ENCODE measurements around the gene USP25. TPM values are rescaled to one million over a fixed set of nuclear protein-coding genes. Genes with fewer than 3 reads are reported as not detected.
"Not testable (repeated sequence)": the region's sequence is repeated elsewhere in the genome, so short reads cannot be mapped to it uniquely, and the experiment has no call there.

USP25 gene
- total RNA-seq, 1 donor from 2014 or later, result 25.8 TPM

DNA sequence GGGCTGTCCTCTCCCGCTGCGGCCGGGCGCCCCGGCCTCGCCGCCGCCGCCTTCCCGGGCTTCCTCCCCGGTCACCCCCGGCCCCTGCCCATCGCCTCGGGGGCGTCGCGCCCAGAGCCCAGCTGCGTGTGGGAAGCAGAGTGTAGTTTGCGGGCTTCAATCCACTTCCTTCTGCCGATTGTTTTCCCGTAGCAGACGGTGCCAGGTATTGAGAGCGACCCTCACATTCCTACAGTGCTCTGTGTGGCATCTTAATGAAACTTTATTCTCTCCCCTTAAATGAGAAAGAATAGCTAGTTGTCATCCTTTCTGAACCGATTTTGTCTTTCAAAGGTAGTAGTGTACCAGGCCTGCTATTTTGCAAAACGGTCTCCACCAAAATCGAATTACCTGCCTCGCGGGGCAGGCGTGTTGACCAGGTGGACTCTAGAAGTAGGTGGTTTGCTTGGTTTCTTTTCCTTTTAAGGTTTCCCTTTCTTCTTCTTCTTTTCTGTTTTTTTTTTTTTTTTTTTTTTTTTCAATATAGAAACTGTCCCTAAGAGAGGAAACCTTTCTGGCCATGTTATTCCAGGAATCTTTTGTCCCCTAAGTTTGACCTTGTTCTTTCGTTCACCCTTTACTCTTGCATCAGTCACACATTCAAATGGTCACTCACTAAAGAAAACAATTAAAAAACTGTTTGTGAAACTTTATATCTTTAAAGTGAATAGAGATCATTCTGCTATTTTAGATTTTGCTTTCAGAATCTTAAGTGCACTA is 881 bp downstream of the USP25 start:
- TF ChIP-seq CTCF (conservative IDR thresholded peaks at IDR 0.05; ENCODE audit: low read depth, low read length), result no peak
- DNase-seq (ENCODE audit: low read depth), result no peak
- peak overlapping the region; percentile 85 for H3K4me3 ChIP-seq (ENCODE audit: low read depth, low read length)

DNA sequence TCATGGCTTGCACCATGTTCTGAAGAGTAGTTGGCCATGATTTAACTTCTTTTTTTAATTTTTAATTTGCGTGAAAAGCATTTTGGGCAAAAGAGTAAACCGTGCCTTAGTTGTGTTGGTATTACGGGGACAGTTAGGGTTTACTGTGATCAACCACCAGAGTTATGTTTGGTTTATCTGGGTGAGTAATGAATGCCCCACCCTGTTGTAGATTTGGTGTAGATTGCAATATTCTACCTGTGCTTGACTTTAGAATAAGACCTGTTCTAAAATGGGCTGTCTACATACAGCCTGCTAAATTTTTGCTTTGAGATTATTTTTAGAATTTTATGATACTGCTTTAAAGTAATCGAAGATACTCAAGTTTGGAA is 1.4 kb downstream of the USP25 start:
- DNase-seq (ENCODE audit: low read depth), result no peak
- H3K4me3 ChIP-seq (ENCODE audit: low read depth, low read length), result peak overlapping the region; percentile 85
- no peak for TF ChIP-seq CTCF (conservative IDR thresholded peaks at IDR 0.05; ENCODE audit: low read depth, low read length)

DNA sequence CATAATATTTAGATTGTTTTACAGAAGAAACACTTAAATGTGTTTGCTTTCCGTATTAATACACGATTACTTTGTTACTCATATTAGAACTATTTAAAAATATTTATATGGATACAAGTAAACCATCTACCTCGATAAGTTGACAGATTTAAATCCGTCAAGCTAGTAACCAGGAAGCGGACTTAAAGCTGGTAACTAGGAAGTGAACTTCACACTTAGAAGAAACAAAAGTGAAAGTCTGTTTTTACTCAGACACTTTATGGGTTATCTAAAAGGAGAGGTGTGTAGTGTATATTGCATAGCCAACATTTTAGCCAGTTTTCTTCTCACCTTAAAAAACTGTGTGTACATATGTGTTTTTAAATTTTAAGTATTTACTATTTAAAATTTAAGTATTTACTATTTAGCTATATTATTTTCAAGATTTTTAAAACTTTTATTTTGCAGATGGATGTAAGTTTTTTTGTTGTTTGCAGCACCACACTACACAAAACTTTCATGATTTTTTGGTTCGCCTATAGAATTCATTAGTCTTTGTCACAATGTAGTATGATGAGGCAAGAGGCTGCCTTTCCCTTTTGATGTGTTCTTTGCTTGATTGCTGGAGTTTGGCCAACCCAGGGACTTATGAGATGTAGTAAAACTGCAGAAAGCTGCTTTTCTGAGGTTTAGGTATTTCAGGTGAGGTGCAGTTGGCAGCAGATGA is 2.7 kb downstream of the USP25 start:
- H3K4me3 ChIP-seq (ENCODE audit: low read depth, low read length), result peak overlapping the region; percentile 85
- no peak for TF ChIP-seq CTCF (conservative IDR thresholded peaks at IDR 0.05; ENCODE audit: low read depth, low read length)
- DNase-seq (ENCODE audit: low read depth), result no peak

DNA sequence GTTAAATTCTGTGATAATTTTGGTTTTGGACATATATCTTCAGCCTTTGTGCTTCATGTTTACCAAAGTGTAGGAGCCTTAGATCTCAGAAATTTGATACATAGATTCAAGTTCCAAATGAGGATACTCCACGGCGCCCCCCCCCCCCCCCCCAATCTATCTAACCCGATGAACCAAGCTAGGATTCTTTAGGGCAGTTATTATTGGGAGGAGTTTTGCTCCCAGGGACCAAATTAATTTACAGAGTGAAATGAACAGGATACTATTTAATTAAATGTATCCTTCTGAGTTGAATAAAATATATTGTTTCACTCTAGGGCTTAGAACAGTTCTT is 3.2 kb downstream of the USP25 start:
- H3K4me3 ChIP-seq (ENCODE audit: low read depth, low read length), result peak overlapping the region; percentile 85
- no peak for DNase-seq (ENCODE audit: low read depth)
- TF ChIP-seq CTCF (conservative IDR thresholded peaks at IDR 0.05; ENCODE audit: low read depth, low read length), result no peak

DNA sequence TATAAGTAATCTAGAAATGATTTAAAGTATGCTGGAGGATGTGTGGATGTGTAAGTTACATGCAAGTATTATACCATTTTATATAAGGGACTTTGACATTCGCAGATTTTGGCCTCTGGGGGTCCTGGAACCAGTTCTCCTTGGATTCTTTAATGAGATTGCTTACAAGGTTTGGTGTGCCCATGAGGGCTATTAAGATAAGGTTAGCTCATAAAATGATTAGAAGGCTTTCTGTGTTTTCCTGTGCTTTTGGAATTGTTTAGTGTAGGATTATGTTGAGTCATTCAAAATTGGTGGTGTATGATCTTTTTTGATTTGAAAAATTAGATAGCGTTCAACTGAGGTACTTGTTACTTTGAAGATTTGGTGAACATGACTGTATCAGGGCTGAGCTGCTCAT is 5.6 kb downstream of the USP25 start:
- no peak for DNase-seq (ENCODE audit: low read depth)
- TF ChIP-seq CTCF (conservative IDR thresholded peaks at IDR 0.05; ENCODE audit: low read depth, low read length), result no peak
- H3K4me3 ChIP-seq (ENCODE audit: low read depth, low read length), result no peak overlapping the region

DNA sequence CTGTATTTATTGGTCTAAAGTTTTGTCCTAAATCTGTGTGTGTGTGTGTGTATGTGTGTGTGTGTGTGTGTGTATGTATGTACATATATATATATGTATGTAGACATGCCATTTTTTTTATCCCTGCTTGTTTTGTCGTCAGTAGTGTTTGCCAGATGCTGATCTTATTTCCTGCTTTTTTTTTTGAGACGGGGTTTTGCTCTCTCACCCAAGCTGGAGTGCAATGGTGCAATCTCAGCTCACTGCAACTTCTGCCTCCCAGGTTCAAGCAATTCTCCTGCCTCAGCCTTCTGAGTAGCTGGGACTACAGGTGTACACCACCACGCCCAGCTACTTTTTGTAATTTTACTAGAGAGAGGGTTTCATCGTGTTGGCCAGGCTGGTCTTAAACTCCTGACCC is 6.1 kb downstream of the USP25 start:
- H3K4me3 ChIP-seq (ENCODE audit: low read depth, low read length), result peak overlapping the region; percentile 35
- not testable (repeated sequence) for DNase-seq (ENCODE audit: low read depth)

DNA sequence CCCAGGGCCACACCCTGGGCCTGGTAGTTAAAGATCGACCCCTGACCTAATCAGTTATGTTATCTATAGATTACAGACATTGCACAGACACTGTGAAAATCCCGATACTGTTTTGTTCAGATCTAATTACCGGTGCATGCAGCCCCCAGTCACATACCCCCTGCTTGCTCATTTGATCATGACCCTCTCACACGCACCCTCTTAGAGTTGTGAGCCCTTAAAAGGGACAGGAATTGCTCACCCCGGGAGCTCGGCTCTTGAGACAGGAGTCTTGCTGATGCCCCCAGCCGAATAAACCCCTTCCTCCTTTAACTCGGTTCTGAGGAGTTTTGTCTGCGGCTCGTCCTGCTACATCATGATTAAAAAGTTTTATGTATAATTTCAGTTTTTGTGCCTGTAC is 9.0 kb downstream of the USP25 start:
- H3K4me3 ChIP-seq (ENCODE audit: low read depth, low read length); DNase-seq (ENCODE audit: low read depth): not testable (repeated sequence)

DNA sequence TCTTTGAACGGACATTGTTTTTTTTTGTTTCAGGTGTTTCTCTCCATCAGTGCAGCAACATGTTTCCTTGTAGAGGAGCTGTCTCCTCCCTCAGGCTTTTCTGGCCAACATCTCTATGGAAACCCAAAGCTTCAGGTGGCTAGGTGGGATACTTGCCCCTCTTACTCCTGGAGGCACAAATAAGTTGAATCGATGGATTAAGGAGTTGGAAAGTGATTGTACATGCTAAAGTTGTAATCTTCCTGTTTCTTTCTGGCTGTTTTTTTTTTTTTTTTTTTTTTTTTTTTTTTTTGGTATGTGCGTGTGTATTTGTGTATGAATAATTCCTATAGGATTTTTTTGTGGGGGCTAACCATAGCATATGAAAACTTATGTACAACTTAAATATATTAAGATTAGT is 10.6 kb downstream of the USP25 start:
- no peak for DNase-seq (ENCODE audit: low read depth)
- no peak overlapping the region for H3K4me3 ChIP-seq (ENCODE audit: low read depth, low read length)
- TF ChIP-seq CTCF (conservative IDR thresholded peaks at IDR 0.05; ENCODE audit: low read depth, low read length), result no peak

All from epithelial cell of proximal tubule (primary cell).